Esophagus muscularis mucosa (tissue), 4 donors: ENCODE results near the gene CHST7.

ENCODE experiments used
- CTCF ChIP-seq, 3 experiments: fragments of 200-600 bp in 2 of 3; fragments of 450-650 bp in 1 of 3; sonication (generic) in 2 of 3; IDR thresholded peaks; one replicate each; pipeline ENCODE4 v1.5.1; 2017 to 2019; ENCODE audit warnings: antibody characterized with exemption in 3 of 3, mild to moderate bottlenecking in 2 of 3, moderate library complexity in 1 of 3
- EP300 ChIP-seq: sonication (generic); formaldehyde crosslinking; IDR thresholded peaks from one replicate; pipeline ENCODE4 v1.6.1; 2017; ENCODE audit warnings: antibody characterized with exemption
- POLR2A ChIP-seq: fragments of 450-650 bp; IDR thresholded peaks from one replicate; pipeline ENCODE4 v1.6.1; 2017; ENCODE audit warnings: antibody characterized with exemption, moderate library complexity, mild to moderate bottlenecking, low read depth
- POLR2AphosphoS5 ChIP-seq, 2 donors: sonication (generic); formaldehyde crosslinking; IDR thresholded peaks; one replicate each; pipeline ENCODE4 v1.6.1; 2017; ENCODE audit warnings: antibody characterized with exemption in 2 of 2

GRCh38 chrX:46589977-46590723, 16.6 kb downstream of the CHST7 start:
- TF ChIP-seq CTCF (IDR thresholded peaks at IDR 0.05) (no peak), POLR2A (no peak), POLR2AphosphoS5 (IDR thresholded peaks at IDR 0.05) (no peak), EP300 (no peak)
